ENCODE data around the gene KCNC1.
A peak's percentile ranks its signal among the peaks of the same experiment; 100 is the strongest.

The KCNC1 gene

GRCh38 chr11:17733261-17733660 lies 1.3 kb upstream of the KCNC1 start:
- no peak for TF ChIP-seq CTCF (IDR thresholded peaks at IDR 0.05; ENCODE audit: insufficient read depth, missing control alignments)
- DNase-seq (ENCODE audit: insufficient read length, low spot score) (no peak), FAIRE-seq (no peak)

GRCh38 chr11:17734986-17735817 lies 621 bp downstream of the KCNC1 start:
- FAIRE-seq = no peak
- no peak for DNase-seq (ENCODE audit: insufficient read length, low spot score)
- no peak for TF ChIP-seq CTCF (IDR thresholded peaks at IDR 0.05; ENCODE audit: insufficient read depth, missing control alignments)

- FAIRE-seq (no peak), DNase-seq (ENCODE audit: insufficient read length, low spot score) (no peak)
- TF ChIP-seq CTCF (IDR thresholded peaks at IDR 0.05; ENCODE audit: insufficient read depth, missing control alignments) = peak; percentile 21
Observed at GRCh38 chr11:17735818-17736578, 1.4 kb downstream of the KCNC1 start.

- no peak for FAIRE-seq
- TF ChIP-seq CTCF (IDR thresholded peaks at IDR 0.05; ENCODE audit: insufficient read depth, missing control alignments) = no peak
Observed at GRCh38 chr11:17736579-17736893, 2.0 kb downstream of the KCNC1 start.

GRCh38 chr11:17736930-17737817 lies 2.6 kb downstream of the KCNC1 start:
- DNase-seq (ENCODE audit: insufficient read length, low spot score) = no peak
- no peak for TF ChIP-seq CTCF (IDR thresholded peaks at IDR 0.05; ENCODE audit: insufficient read depth, missing control alignments)

More at GRCh38 chr11:17736579-17736893, 2.0 kb downstream of the KCNC1 start:
- no peak for DNase-seq (ENCODE audit: insufficient read length, low spot score)

GRCh38 chr11:17738151-17738973 lies 3.8 kb downstream of the KCNC1 start:
- TF ChIP-seq CTCF (IDR thresholded peaks at IDR 0.05; ENCODE audit: insufficient read depth, missing control alignments) = no peak
- FAIRE-seq = no peak

More at GRCh38 chr11:17736930-17737817, 2.6 kb downstream of the KCNC1 start:
- no peak for FAIRE-seq

More at GRCh38 chr11:17738151-17738973, 3.8 kb downstream of the KCNC1 start:
- DNase-seq (ENCODE audit: insufficient read length, low spot score) = no peak
